Tibial nerve (tissue), 4 donors: ENCODE measurements around the gene IGF2BP1. TPM values are rescaled to one million over a fixed set of nuclear protein-coding genes. Genes with fewer than 3 reads are reported as not detected.

Experiments
- DNase-seq, 2 donors: peaks; one replicate each; pipeline ENCODE4 v3.0.0-alpha.2; 2019; ENCODE audit warnings: low spot score in 2 of 2
- H3K27ac ChIP-seq, 4 donors: fragments of 200-600 bp; sonication (generic) in 3 of 4; one replicate each; pipeline ENCODE4 v1.5.1; 2017 to 2019; ENCODE audit warnings: mild to moderate bottlenecking in 1 of 4
- H3K27me3 ChIP-seq, 2 donors: fragments of 200-600 bp; sonication (generic) in 1 of 2; one replicate each; pipeline versions ENCODE4 v1.5.1 to v1.6.0; 2017 to 2019
- H3K36me3 ChIP-seq, 3 donors: fragments of 200-600 bp; sonication (generic); one replicate each; pipeline ENCODE4 v1.5.1; 2018 to 2019
- H3K4me1 ChIP-seq, 4 donors: fragments of 200-600 bp; sonication (generic) in 3 of 4; one replicate each; pipeline ENCODE4 v1.5.1; 2017 to 2019
- H3K4me3 ChIP-seq, 4 donors: fragments of 200-600 bp; sonication (generic) in 3 of 4; one replicate each; pipeline ENCODE4 v1.5.1; 2017 to 2019; ENCODE audit warnings: mild to moderate bottlenecking in 1 of 4, moderate library complexity in 1 of 4
- H3K9me3 ChIP-seq, 4 donors: fragments of 200-600 bp; sonication (generic) in 3 of 4; one replicate each; pipeline ENCODE4 v1.5.1; 2017 to 2019
- CTCF ChIP-seq, 5 experiments: fragments of 200-600 bp in 3 of 5; fragments of 450-650 bp in 2 of 5; sonication (generic) in 3 of 5; IDR thresholded peaks; one replicate each; pipeline ENCODE4 v1.5.1; 2016 to 2019; ENCODE audit warnings: antibody characterized with exemption in 5 of 5, mild to moderate bottlenecking in 3 of 5, moderate library complexity in 2 of 5
- EP300 ChIP-seq, 2 donors: sonication (generic); formaldehyde crosslinking; IDR thresholded peaks; one replicate each; pipeline ENCODE4 v1.6.1; 2017; ENCODE audit warnings: antibody characterized with exemption in 2 of 2, mild to moderate bottlenecking in 1 of 2
- POLR2A ChIP-seq, 2 donors: fragments of 450-650 bp; IDR thresholded peaks; one replicate each; pipeline ENCODE4 v1.6.1; 2017; ENCODE audit warnings: antibody characterized with exemption in 2 of 2, mild to moderate bottlenecking in 2 of 2, moderate library complexity in 2 of 2
- WGBS, 2 donors: methylation state at CpG; one replicate each; pipeline ENCODE4 v1.1.5; 2018; 5-methylcytosine and 5-hydroxymethylcytosine counted together
- total RNA-seq, 4 donors: library from RNA; depleted of rRNA; stranded (reverse); fragments of >200 nt; gene quantifications; one replicate each; pipeline ENCODE4 v1.1.0, GENCODE V29; 2016

The IGF2BP1 gene
- total RNA-seq, 4 donors from 2014 or later: not detected

- H3K36me3 ChIP-seq: no peaks in the 10 kb centered on the region
- H3K4me3 ChIP-seq: no peak overlapping the region
- 35 to 43% methylated on average over 11 to 16 of the region's 16 CpGs for WGBS, 2 donors
- no peaks in the 10 kb centered on the region for H3K9me3 ChIP-seq
- DNase-seq: no peak
- peaks cover 0 to 30% (median 0%) of the 10 kb centered on the region in 4 donors for H3K4me1 ChIP-seq
- H3K27me3 ChIP-seq: peaks cover 2 to 63% of the 10 kb centered on the region in 2 donors
- no peak for TF ChIP-seq CTCF (IDR thresholded peaks at IDR 0.05)
- no peak overlapping the region for H3K27ac ChIP-seq
Observed at GRCh38 chr17:49016775-49017463, 19.7 kb downstream of the IGF2BP1 start.

- no peak for DNase-seq
- TF ChIP-seq POLR2A (IDR thresholded peaks at IDR 0.05) (no peak), CTCF (IDR thresholded peaks at IDR 0.05) (no peak), EP300 (IDR thresholded peaks at IDR 0.05) (no peak)
- Histone ChIP-seq H3K9me3 (no peaks in the 10 kb centered on the region), H3K4me3 (no peak overlapping the region), H3K27ac (no peak overlapping the region), H3K27me3 (peaks cover 2 to 56% of the 10 kb centered on the region in 2 donors), H3K4me1 (peaks cover 0 to 34% (median 0%) of the 10 kb centered on the region in 4 donors), H3K36me3 (no peaks in the 10 kb centered on the region)
- 87% methylated on average over 4 of the region's 4 CpGs for WGBS, 2 donors
Observed at GRCh38 chr17:49018116-49018612, 21.0 kb downstream of the IGF2BP1 start.

DNA sequence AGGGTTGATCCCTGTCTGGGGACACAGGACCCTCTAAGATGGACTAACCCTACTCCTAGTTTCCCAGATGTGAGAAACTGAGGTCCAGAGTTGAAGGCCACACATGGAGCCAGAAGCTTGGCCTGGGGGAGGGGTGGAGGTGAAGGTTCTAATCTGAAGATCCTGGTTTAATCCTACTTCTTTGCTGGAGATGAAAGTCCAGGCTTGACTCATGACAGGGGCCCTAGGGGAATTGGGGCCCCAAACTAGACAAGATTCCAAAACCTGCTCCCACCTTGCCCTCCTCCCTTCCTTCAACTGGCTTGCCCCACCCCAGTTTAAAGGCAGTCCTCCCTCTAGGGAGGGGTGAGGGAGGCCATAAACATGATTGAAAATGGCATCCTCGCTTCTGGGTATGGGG, 21.6 kb downstream of the IGF2BP1 start:
- TF ChIP-seq POLR2A (IDR thresholded peaks at IDR 0.05) (no peak), EP300 (IDR thresholded peaks at IDR 0.05) (no peak), CTCF (IDR thresholded peaks at IDR 0.05) (no peak)
- no peak for DNase-seq
- WGBS, 2 donors: 80 to 88% methylated on average over 1 of the region's 1 CpG
- H3K36me3 ChIP-seq: no peaks in the 10 kb centered on the region
- H3K4me3 ChIP-seq: no peak overlapping the region
- H3K9me3 ChIP-seq: no peaks in the 10 kb centered on the region
- H3K4me1 ChIP-seq: peaks cover 0 to 29% (median 0%) of the 10 kb centered on the region in 4 donors
- H3K27me3 ChIP-seq: peaks cover 2 to 50% of the 10 kb centered on the region in 2 donors
- H3K27ac ChIP-seq: no peak overlapping the region

- WGBS, 2 donors: 77 to 81% methylated on average over 8 of the region's 8 CpGs
- H3K4me1 ChIP-seq: peaks cover 0 to 23% (median 0%) of the 10 kb centered on the region in 4 donors
- no peak for DNase-seq
- H3K27ac ChIP-seq: no peak overlapping the region
- TF ChIP-seq POLR2A (IDR thresholded peaks at IDR 0.05) (no peak), EP300 (IDR thresholded peaks at IDR 0.05) (no peak), CTCF (IDR thresholded peaks at IDR 0.05) (no peak)
- peaks cover 0 to 37% of the 10 kb centered on the region in 2 donors for H3K27me3 ChIP-seq
- H3K9me3 ChIP-seq: no peaks in the 10 kb centered on the region
- H3K4me3 ChIP-seq: no peak overlapping the region
- H3K36me3 ChIP-seq: no peaks in the 10 kb centered on the region
Observed at GRCh38 chr17:49020609-49021008, 23.4 kb downstream of the IGF2BP1 start.

DNA sequence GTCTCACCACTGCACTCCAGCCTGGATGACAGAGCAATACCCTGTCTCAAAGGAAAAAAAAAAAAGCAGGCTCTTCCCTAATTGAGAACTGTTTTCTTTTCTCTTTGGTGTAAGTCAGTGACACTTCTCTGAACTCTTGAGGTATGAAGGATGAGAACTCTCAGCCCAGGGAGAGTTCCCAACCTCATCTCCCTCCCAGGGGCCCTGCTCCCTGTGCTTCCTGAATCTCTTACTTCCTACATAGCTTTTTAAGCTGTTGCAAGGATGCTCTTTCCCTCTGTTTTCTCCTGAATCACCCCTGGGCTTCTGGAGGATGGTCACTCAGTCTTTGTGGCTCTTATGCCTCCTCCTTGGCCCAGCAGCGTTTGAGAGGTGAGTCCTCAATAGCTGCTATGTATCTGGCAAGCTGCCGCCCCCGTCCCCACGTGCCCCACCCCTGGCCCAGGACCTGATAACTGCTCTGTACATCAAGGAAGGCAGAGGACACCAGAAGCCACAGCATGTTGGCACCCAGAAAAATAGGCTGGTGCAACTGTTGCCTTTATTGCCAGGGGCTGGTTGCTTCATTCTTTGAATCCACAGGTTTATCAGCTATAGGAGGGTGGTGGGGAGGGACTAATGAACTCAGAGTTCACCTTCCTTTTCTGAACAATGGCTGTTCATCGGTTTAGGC, 24.0 kb downstream of the IGF2BP1 start:
- WGBS, 2 donors: 50 to 55% methylated on average over 5 of the region's 5 CpGs

More for the DNA sequence above, 24.0 kb downstream of the IGF2BP1 start:
- no peak overlapping the region for H3K27ac ChIP-seq
- no peaks in the 10 kb centered on the region for H3K36me3 ChIP-seq
- peaks cover 0 to 17% (median 0%) of the 10 kb centered on the region in 4 donors for H3K4me1 ChIP-seq
- no peaks in the 10 kb centered on the region for H3K9me3 ChIP-seq
- DNase-seq: no peak
- no peak overlapping the region for H3K4me3 ChIP-seq
- H3K27me3 ChIP-seq: peaks cover 0 to 37% of the 10 kb centered on the region in 2 donors
- TF ChIP-seq POLR2A (IDR thresholded peaks at IDR 0.05) (no peak), EP300 (IDR thresholded peaks at IDR 0.05) (no peak), CTCF (IDR thresholded peaks at IDR 0.05) (no peak)
